HG02642 (cell line): ENCODE results near the gene ZNF366.

ENCODE experiments used
- ATAC-seq: cut with Tn5 transposase; IDR thresholded peaks from one replicate; pipeline ENCODE4 v1.9.1; 2021; ENCODE audit warnings: mild to moderate bottlenecking; ENCODE audit not compliant: unreplicated experiment, poor library complexity

ZNF366 gene

DNA sequence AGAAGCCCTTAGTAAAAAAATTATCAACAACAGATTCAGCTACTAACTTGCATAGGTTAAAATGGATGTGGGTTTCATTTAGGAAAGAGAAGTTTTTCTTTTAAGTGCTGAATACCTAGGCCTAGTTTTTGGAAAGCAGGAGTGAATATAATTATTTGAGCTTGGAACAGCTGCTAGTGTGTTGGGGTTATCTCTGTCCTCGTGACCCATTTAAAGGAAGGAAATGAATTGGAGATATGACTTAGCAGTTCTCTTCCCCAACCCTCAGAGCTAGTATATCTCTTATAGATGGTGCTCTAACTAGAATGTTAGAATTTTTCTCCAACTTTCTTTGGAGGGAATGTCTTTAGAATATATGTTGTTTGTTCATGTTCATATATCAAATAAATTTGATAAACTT lies 38.6 kb downstream of the ZNF366 start:
- no peak for ATAC-seq

GRCh38 chr5:72468024-72468423 lies 39.2 kb downstream of the ZNF366 start:
- no peak for ATAC-seq

GRCh38 chr5:72467461-72467860 lies 39.7 kb downstream of the ZNF366 start:
- ATAC-seq, result no peak

DNA sequence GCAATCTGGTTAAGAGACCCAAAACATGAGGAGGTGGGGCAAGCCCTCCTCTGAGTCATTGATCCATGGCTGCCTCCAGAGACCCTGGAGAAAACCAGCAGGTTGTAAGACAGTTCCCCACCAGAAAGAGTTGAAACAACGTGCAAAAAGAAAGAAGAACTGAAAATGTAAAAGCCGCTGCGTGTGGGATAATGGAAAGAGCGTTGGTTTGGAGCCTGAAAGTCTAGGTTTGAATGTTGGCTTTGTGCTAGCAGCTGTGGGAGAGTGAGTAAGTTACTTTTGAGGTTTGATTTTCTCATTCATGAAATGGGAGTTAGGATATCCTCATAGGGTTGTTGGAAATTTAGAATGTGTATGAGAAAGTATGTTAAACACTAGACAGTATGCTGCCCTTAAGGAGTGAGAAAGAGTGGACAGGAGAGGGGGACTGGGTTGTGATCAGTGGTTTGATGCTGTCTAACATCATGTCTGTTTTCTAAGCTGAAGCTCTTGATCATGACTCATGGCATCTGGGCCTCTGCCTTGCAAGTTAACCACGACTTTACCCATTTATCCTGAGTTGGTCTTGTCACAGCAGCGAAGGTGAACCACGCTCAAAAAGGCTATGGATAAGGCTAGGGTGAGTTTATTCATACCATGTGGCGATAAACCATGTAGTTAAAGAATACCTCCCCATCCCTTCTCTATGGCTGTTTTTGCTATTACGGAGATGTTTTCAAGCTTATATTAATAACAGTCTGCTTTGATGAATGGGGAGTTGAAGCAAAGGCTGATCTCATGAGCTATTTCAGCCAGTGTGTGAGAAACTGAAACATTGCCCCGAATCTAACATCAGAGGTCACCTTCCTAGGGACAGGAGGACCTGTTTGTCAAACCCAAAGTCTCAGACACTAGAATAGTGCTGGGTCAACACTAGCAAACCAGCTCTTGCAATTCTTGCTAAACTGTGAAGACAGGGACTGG lies 41.3 kb downstream of the ZNF366 start:
- ATAC-seq, result peak; percentile 70

GRCh38 chr5:72465066-72465465 lies 42.1 kb downstream of the ZNF366 start:
- peak; percentile 41 for ATAC-seq

DNA sequence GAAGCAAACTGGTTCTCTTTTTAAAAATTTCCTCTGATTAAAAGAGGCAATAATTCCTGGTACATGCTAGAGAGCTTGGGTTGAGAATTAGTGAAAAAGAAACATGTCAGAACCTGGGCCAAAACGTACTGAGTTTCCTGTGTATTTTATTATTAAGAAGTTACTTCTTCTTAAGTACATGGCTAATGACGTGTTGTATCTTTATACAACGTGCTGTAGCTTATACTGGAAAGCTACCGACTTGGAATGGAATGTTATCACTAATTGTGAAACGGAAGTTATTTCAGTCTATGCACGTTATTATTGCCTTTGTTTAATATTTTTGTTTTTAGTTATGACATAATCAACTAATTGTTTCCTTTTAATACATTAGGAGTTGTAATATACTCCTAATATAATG lies 43.1 kb downstream of the ZNF366 start:
- no peak for ATAC-seq

DNA sequence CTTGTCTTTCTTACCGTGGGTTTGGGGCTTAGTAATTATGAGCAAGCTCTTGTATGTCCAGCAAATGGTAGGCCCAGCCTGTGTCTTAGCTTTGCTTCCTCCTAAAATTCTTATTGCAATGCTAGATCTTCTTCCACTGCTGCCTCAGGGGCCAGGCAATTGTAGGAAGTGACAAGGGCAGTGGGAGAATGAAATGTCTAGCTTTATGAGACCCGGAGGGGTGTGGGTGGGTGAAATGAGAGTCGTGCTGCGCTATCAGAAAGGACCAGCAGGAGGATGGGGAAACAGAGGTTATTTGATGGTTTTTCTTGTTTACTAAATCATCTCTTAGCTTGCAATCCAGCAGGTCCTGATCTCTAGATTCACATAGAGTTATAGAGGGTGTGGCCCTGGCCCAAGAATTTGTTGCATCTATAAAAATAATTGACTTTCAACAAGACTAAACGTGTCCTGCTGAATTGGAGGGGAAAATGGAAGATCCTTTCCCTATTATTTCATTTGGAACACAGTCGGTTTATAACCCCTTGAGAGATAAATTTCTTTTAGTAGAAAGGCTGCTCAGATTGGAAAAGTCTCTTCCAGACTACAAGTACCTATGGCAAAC lies 43.7 kb downstream of the ZNF366 start:
- no peak for ATAC-seq

GRCh38 chr5:72460413-72460812 lies 46.8 kb downstream of the ZNF366 start:
- no peak for ATAC-seq

GRCh38 chr5:72459913-72460312 lies 47.3 kb downstream of the ZNF366 start:
- no peak for ATAC-seq

- ATAC-seq, result peak; percentile 33
Observed at GRCh38 chr5:72459089-72459661, 48.0 kb downstream of the ZNF366 start.

DNA sequence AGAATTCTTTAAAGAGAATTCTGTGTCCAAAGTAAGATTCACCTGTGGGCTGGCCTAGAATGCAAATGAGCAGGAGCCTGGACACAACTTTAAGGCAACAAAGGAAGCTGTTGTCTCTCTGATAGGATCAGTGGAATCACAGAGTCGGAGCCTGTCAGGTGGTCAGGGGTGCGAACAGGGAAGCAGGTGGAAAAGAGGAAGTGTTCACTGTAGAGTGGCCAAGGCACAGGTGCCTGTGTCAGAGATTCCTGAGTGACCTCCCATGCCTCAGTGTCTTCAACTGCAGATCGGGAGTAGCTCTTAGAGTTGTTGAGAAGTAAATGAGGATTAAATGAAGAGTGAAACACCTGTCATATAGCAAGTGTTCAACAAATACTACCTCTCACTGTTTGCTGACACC lies 48.8 kb downstream of the ZNF366 start:
- no peak for ATAC-seq

GRCh38 chr5:72457491-72457890 lies 49.7 kb downstream of the ZNF366 start:
- no peak for ATAC-seq

DNA sequence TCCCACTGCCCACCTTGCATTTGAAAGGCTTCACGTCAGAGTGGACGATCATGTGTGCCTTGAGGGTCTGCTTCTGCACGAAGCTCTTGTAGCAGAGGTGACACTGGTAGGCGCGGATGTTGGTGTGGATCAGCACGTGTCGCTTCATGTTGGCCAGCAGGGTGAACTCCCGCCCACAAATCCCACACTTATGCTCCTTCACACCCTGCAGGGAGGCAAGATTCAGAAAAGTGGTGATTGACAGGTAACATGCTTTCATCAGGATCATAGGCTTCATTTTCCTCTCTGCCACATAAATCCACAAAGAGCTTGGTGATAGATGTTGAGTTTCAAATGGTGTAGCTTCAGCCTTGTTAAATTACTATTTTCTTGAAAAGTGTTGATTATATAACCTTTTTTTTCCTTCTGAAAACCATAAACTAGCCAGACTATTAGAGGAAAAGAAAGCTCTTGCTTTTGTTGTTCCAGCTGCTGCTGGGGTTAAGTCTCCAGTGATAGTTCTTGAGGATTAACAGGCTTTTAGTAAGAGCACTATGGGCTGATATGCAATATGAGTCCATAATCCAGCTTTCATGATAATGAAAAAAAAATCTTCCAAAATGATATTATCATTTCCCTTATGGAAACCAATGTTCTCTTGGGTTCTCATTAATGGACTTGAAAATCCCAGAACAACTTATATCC lies 50.7 kb downstream of the ZNF366 start:
- no peak for ATAC-seq

DNA sequence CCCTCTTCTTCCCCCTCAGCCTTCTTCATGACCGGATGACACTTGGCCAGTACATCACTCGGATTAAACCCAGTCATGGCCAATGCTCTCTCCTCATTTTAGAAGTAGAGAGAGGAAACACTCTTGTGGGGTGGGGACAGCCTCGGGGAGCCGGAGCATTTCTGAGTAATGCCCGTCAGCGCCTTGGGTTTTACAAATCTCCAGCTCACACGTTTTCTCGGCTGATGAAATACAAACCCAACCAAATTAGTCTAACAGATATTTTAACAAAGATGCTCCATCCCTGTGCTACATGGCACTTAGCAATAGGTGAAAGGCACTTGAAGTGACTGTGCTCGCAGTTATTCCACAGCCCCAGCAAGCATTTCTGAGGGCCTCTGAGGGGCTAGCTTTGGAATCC lies 51.7 kb downstream of the ZNF366 start:
- ATAC-seq, result no peak

DNA sequence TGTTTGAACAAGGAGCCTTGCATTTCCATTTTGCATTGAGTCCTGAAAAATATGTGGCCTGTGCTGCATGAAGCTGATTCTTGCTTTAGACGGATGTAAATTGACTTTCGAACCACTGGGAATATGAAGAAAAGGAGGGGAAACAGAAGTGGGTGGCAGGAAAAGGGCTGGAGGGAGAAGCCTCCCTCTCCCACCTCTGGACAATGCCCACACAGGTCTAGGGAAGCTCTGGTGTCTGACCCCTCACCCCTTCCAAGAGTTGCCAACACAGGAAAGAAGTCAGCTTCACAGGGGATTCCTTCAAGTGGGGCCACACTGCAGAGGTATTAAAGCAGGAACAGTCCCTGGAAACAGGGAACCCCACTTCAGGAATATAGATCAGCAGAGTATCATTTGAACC lies 52.2 kb downstream of the ZNF366 start:
- ATAC-seq, result no peak

- no peak for ATAC-seq
Observed at GRCh38 chr5:72453246-72453775, 53.9 kb downstream of the ZNF366 start.

DNA sequence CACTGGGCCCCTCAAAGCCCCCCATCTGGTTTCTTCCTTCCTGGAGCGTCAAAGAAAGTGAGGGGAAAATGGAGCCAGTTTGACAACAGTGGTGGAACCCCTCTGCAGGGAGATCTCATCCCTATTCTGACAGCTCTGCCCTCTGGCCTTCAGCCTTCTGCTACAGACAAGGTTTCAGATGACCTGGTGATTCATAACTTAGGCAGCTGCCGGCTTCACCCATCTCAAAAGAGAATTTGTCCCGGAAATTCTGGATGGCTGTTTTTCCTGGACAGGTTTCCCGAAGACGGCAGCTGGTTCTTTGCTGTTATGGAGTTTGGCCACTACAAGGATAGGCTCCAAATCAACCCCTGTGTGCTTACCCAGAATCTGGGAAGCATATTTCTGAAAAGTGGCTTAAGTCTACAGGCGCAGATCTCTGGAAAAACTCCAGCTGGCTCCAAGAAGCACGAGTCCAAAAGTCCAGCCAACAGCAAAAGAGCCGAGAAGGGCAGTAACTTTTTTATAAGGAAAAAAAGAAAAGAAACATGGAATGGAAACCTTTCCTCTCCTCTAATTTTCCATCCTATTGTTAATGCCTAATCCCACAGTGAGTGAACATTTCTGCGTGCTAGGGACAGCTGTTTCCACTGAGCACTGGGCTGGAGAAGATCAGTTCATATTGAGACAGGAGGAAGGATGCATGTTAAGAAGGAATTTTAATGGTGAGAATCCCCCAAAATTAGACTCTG lies 54.5 kb downstream of the ZNF366 start:
- peak; percentile 16 for ATAC-seq

DNA sequence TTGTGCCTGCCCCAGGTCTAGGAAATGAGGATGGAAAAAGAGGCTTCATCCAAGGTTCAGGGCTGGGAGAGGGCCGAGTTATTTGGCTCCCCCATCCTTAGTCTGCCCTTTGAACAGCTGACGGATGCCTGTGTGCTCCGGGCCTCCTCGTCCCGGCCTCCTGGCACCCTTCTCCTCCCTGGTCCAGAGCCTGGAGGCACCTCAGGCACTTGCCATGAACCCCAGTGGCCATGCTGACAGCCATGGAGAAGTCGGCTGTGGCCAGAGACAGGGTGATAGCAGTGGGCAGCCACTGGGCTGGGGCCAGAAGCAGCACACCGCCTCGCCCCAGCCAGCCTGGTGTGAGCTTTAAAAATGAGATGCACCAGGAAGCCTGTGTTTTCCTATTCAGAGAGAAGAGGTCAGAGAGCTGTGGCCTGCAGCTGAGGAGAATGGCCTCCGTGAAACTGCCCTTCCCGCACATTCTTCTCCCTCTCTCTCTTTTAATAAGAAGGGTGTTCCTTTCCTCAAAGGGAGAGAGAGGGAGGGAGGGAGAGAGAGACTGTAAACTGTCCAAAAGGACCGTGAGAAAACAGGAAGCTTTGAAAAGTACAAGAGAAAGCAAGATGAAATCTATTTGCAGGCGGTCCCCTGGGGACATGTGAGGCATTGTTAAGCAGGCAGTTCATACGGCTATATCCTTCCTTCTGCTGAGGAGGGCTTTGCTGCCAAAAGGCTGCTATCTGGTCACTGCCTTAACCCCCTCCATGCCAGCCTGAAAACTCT lies 55.3 kb downstream of the ZNF366 start:
- peak; percentile 83 for ATAC-seq

DNA sequence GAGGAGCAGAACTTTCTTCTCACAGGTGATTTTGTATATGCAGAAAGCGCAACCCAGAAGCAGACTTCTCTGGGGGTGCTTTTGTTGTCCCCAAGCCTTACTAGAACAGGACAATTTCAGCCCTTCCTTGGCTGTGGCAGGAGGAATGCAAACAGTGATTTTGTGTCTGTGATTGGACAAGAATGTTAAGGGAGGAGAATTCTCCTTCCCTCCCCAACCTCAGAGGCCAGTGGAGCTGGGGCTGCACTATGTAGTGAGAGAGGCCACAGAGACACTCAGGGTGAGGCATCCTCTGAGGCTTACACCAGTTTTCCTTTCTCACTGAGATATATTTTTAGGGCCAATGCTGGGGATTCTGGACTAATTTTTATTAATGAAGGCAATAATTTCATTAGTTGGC lies 58.8 kb downstream of the ZNF366 start:
- no peak for ATAC-seq
